ENCODE measurements around the gene SYNPO.

- no peak for TF ChIP-seq CTCF (conservative IDR thresholded peaks at IDR 0.05 in 1 of 2, IDR thresholded peaks at IDR 0.05 in 1 of 2; ENCODE audit: low read depth in 1 of 2, low read length in 2 of 2)
- TF ChIP-seq EZH2 (IDR thresholded peaks at IDR 0.05; ENCODE audit: low read length, missing control alignments): no peak
These were observed 11.4 kb upstream of the SYNPO start for GRCh38 chr5:150628936-150629485.

All from fibroblast of lung (primary cell).